ENCODE data around the gene GALNT16. TPM values are rescaled to one million over a fixed set of nuclear protein-coding genes. Genes with fewer than 3 reads are reported as not detected.
"Not testable (repeated sequence)": the region's sequence is repeated elsewhere in the genome, so short reads cannot be mapped to it uniquely, and the experiment has no call there.

The GALNT16 gene
- total RNA-seq, 1 donor from 2014 or later = 0.35 TPM

DNA sequence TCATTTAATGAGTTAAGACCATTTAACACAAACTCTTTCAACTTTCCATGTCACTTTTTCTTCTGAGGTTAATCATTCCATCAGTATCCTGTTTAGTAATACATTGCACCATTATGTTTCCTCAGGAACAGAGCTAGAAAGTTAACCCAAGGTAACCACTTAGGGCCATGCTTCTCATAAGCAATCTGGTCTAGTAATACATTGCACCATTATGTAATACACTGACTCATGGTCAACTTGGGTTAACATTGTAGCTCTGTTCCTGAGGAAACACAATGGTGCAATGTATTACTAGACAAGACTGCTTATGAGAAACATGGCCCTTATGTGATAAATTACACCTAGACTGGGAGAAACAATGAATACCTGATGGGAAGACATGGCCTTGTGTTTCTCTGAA is 116.5 kb downstream of the GALNT16 start:
- peak; percentile 99 for DNase-seq (ENCODE audit: low read depth)
- TF ChIP-seq CTCF (conservative IDR thresholded peaks at IDR 0.05; ENCODE audit: low read depth, low read length) = no peak
- H3K4me3 ChIP-seq (ENCODE audit: low read depth, low read length) = no peak overlapping the region

- no peak for TF ChIP-seq CTCF (conservative IDR thresholded peaks at IDR 0.05; ENCODE audit: low read depth, low read length)
- DNase-seq (ENCODE audit: low read depth) = no peak
- no peak overlapping the region for H3K4me3 ChIP-seq (ENCODE audit: low read depth, low read length)
Observed at GRCh38 chr14:69378274-69378673, 118.3 kb downstream of the GALNT16 start.

DNA sequence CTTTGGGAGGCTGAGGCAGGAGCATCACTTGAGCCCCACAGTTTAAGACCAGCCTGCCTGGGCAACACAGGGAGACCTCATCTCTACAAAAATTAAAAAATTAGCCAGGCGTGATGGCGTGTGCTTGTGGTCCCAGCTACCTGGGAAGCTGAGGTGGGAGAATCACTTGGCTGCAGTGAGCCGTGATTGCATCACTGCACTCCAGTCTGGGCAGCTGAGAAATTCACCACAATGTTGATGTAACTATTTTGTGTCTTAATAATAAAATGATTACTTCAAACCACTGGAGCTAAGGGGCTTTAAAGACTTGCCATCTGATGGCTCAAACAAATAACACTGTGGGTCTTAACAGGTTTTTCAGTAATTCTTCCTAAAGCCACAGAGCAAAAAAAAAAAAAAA is 127.4 kb downstream of the GALNT16 start:
- H3K4me3 ChIP-seq (ENCODE audit: low read depth, low read length) = no peak overlapping the region
- TF ChIP-seq CTCF (conservative IDR thresholded peaks at IDR 0.05; ENCODE audit: low read depth, low read length) = no peak
- DNase-seq (ENCODE audit: low read depth) = no peak

- H3K4me3 ChIP-seq (ENCODE audit: low read depth, low read length); DNase-seq (ENCODE audit: low read depth): not testable (repeated sequence)
Observed at GRCh38 chr14:69391400-69391799, 131.4 kb downstream of the GALNT16 start.

DNA sequence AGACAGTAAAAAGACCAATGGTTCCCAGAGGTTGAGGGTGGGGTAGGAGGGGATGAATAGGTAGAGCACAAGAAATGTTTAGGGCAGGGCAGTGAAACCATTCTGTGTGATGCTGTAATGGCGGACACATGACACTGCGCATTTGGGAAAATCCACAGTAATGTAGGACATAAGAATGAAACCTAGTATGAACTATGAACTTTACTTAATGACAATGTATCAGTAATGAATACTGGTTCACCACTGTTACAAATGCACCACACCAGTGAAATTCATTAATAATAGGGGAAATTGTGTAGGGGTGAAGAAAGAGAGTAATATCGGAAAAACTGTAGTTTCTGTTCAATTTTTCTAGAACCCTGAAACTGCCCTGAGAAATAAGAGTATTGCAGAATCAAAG is 132.5 kb downstream of the GALNT16 start:
- no peak for DNase-seq (ENCODE audit: low read depth)
- H3K4me3 ChIP-seq (ENCODE audit: low read depth, low read length) = no peak overlapping the region
- TF ChIP-seq CTCF (conservative IDR thresholded peaks at IDR 0.05; ENCODE audit: low read depth, low read length) = no peak

- no peak for DNase-seq (ENCODE audit: low read depth)
- no peak overlapping the region for H3K4me3 ChIP-seq (ENCODE audit: low read depth, low read length)
- no peak for TF ChIP-seq CTCF (conservative IDR thresholded peaks at IDR 0.05; ENCODE audit: low read depth, low read length)
Observed at GRCh38 chr14:69395929-69396328, 136.0 kb downstream of the GALNT16 start.

DNA sequence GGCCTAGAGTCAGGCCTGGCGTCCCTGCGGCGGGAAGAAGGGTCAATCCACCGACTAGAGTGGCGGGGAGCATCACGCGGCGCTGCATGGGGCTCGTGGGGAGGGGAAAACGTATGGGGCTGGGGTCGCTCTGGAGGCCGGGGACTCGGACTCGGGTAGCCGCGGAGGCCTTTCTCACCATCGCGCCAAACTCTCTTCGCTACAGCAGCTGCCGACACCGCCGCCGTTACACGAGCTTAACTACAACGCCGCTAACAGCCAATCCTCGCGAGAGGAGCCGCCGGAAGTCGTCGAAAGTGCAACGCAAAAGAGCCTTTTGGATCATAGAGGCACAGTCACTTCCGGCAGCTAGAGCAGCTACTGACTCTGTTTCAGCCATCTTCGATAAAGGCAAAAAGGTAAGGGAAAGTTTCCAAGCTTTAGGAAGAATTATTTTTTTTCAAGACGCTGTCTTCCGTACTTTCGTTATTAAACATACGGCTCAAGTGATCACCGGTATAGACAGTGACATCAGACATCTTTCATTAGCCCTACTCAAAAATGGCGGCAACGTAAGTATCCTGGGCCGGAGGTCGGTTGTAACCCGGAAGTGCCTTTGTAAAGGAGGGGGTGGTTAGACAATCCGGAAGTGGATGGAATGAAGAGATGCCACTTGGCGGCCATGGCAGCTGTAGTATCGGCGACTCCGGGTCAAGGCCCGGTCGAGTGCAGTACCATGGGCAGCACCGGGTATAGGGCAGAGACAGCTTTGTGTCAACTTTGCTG is 138.3 kb downstream of the GALNT16 start, which contains the start of the genes ERH and SLC39A9:
TSS of gene ERH (minus strand) at position 247 of the 765 bp plus-strand sequence. CDS start at position 181, 66 bp downstream.
TSS of gene SLC39A9 (plus strand) at position 640 of the 765 bp plus-strand sequence. CDS start 678 bp downstream, outside the sequence.
- H3K4me3 ChIP-seq (ENCODE audit: low read depth, low read length) = peak within 1 kb of the TSS; percentile 80
- no peak for TF ChIP-seq CTCF (conservative IDR thresholded peaks at IDR 0.05; ENCODE audit: low read depth, low read length)
- DNase-seq (ENCODE audit: low read depth) = peak; percentile 96
